ENCODE data around the gene EEF1G. TPM values are rescaled to one million over a fixed set of nuclear protein-coding genes. Genes with fewer than 3 reads are reported as not detected.
A peak's percentile ranks its signal among the peaks of the same experiment; 100 is the strongest.
"Not testable (repeated sequence)": the region's sequence is repeated elsewhere in the genome, so short reads cannot be mapped to it uniquely, and the experiment has no call there.

EEF1G gene
- polyA plus RNA-seq, 4 donors, result 2,022 to 2,343 (median 2,282) TPM

GRCh38 chr11:62579252-62579651, 5.6 kb upstream of the EEF1G start:
- DNase-seq (ENCODE audit: low read depth in 4 of 4, low spot score in 2 of 4), result no peak

- DNase-seq (ENCODE audit: low read depth in 4 of 4, low spot score in 2 of 4), result no peak
Observed at GRCh38 chr11:62578541-62578940, 4.8 kb upstream of the EEF1G start.

- DNase-seq (ENCODE audit: low read depth in 4 of 4, low spot score in 2 of 4), result no peak
Observed at GRCh38 chr11:62577046-62577714, 3.5 kb upstream of the EEF1G start.

- DNase-seq (ENCODE audit: low read depth in 4 of 4, low spot score in 2 of 4), result no peak
Observed at GRCh38 chr11:62575837-62576236, 2.1 kb upstream of the EEF1G start.

GRCh38 chr11:62575156-62575555, 1.5 kb upstream of the EEF1G start:
- DNase-seq (ENCODE audit: low read depth in 4 of 4, low spot score in 2 of 4), result no peak

- peak in 1 of 4 donors; percentile 43 for DNase-seq (ENCODE audit: low read depth in 4 of 4, low spot score in 2 of 4)
Observed at GRCh38 chr11:62574363-62575071, 826 bp upstream of the EEF1G start.

GRCh38 chr11:62573006-62573591, 592 bp downstream of the EEF1G start:
- DNase-seq (ENCODE audit: low read depth in 4 of 4, low spot score in 2 of 4), result peak in 1 of 4 donors; percentile 59

GRCh38 chr11:62572431-62572830, 1.3 kb downstream of the EEF1G start:
- no peak for DNase-seq (ENCODE audit: low read depth in 4 of 4, low spot score in 2 of 4)

- not testable (repeated sequence) for DNase-seq (ENCODE audit: low read depth in 4 of 4, low spot score in 2 of 4)
Observed at GRCh38 chr11:62571493-62571892, 2.2 kb downstream of the EEF1G start.

GRCh38 chr11:62570903-62571302, 2.8 kb downstream of the EEF1G start:
- not testable (repeated sequence) for DNase-seq (ENCODE audit: low read depth in 4 of 4, low spot score in 2 of 4)

GRCh38 chr11:62569611-62570010, 4.1 kb downstream of the EEF1G start:
- DNase-seq (ENCODE audit: low read depth in 4 of 4, low spot score in 2 of 4), result no peak

GRCh38 chr11:62567018-62567633, 6.6 kb downstream of the EEF1G start:
- no peak for DNase-seq (ENCODE audit: low read depth in 4 of 4, low spot score in 2 of 4)

- DNase-seq (ENCODE audit: low read depth in 4 of 4, low spot score in 2 of 4), result no peak
Observed at GRCh38 chr11:62566247-62566646, 7.4 kb downstream of the EEF1G start.

GRCh38 chr11:62565100-62565802, 8.4 kb downstream of the EEF1G start:
- no peak for DNase-seq (ENCODE audit: low read depth in 4 of 4, low spot score in 2 of 4)

GRCh38 chr11:62561677-62562230, 11.9 kb downstream of the EEF1G start:
- not testable (repeated sequence) for DNase-seq (ENCODE audit: low read depth in 4 of 4, low spot score in 2 of 4)

GRCh38 chr11:62560566-62561103, 13.1 kb downstream of the EEF1G start:
- DNase-seq (ENCODE audit: low read depth in 4 of 4, low spot score in 2 of 4), result no peak

GRCh38 chr11:62559626-62560025, 14.1 kb downstream of the EEF1G start:
- DNase-seq (ENCODE audit: low read depth in 4 of 4, low spot score in 2 of 4), result not testable (repeated sequence)

- DNase-seq (ENCODE audit: low read depth in 4 of 4, low spot score in 2 of 4), result no peak
Observed at GRCh38 chr11:62559204-62559603, 14.5 kb downstream of the EEF1G start.

- no peak for DNase-seq (ENCODE audit: low read depth in 4 of 4, low spot score in 2 of 4)
Observed at GRCh38 chr11:62558669-62559068, 15.0 kb downstream of the EEF1G start.

Data from left renal cortex interstitium (tissue), 4 donors.